ENCODE results near the gene SDK1.

Gene SDK1

GRCh38 chr7:4067874-4068273, 766.8 kb downstream of the SDK1 start:
- DNase-seq: no peak

GRCh38 chr7:4068286-4068685, 767.2 kb downstream of the SDK1 start:
- DNase-seq: no peak

DNA sequence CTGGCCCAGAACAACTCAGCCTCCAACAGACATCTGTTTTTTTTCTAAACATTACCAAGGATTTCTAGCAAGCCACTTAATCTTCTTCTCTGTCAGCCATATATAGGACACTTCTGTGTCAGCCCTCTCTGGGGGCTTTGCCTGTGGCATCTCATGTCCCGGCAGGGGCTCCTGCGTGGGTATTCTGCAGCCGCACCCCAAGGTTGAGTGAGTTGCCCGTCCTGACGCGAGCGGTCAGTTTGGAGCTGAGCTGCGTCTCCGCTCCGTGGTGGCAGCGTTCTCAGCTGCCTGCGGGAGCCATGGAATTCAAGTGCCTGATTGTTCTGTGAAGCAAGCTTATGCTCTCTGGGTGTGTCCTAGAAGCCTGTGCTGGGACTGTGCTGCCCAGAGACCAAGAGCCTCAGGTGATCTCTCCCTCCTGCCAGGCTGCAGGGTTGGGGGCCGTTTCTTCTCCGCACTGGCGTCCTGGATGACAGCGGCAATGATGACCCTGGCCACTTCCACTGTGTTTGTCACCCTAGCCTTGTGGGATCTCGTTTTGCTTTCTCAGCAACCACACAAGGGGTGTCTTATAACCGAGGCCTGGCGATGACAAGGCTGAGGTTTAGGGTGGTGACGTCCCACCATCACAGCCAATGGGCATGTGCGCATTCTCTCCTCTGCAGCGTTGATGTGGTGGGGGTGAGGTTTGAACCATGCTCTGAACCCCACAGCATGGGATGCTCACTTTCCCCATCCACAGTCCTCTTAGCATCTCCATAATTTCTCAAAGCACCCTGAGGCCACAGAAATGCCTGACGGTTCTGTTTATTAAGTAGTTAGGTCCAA, 768.4 kb downstream of the SDK1 start:
- DNase-seq: no peak

- no peak for DNase-seq
Observed at GRCh38 chr7:4070214-4070613, 769.2 kb downstream of the SDK1 start.

DNA sequence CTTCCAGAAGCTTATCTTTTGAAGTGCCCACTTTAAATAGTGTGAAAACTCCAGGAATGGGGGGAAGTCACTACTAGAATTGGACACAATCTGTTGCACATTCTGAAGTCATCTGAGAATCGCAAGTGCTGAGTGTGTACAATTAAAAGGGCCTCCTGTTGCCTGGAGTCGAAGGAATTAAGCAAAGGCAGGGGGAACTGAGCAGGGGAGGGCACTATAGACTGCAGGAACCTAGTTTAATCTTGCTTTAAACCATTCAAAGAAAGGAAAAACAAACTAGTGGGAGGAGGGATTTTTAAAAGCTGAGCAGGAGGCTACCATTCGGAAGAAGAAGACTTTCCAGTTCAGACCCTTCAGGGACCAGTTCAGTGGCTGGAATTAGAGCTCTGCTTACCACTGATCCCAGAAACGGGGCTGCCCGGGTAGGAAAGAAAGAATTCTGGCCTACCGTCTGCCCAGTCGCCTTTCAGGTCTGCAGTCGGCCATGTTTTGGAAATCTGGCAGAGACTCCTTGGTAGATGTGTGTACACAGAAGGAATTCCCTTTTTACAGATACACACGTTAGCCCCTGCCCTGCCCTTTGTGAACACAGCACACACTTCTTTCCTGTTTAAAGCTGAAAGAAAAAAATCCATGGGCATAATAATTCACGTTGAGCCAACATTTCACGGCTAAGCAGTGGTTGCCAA, 770.5 kb downstream of the SDK1 start:
- no peak for DNase-seq

DNA sequence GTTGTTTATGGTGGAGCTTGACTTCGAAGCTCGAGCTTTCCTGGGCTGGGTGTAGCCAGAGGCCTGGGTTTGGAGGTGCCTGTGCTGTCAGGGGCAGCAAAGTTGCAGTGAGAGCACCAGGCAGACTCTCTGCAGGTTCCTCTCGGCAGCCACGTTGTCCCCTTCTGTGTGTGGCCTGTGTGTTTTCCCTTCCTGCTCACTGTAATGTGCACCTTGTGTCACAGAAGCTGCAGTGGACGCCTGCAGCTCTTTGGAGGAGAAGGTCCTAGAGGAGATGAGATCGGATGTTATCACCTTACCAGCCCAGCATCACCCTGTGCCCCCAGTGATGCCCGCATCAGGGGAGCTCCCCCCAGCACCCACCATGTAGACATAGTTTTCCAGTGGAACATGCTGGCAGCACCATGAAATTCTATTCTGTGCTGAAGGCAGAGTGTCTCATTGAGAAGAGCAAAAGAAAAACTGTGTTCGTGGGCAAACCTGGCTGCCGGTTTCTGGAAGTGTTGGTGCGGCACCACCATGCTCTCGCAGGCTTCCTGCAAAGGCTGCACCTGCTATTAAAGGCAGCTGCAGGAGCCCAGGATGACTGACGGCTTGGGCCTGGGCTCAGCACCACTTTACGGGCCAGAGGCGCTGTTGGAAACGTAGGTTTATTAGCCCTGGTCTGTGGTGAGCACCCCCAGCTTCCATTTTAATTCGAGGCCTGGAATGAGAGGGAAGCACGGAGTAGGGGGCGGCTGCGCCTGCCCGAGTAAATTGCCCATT, 771.3 kb downstream of the SDK1 start:
- DNase-seq: no peak

DNA sequence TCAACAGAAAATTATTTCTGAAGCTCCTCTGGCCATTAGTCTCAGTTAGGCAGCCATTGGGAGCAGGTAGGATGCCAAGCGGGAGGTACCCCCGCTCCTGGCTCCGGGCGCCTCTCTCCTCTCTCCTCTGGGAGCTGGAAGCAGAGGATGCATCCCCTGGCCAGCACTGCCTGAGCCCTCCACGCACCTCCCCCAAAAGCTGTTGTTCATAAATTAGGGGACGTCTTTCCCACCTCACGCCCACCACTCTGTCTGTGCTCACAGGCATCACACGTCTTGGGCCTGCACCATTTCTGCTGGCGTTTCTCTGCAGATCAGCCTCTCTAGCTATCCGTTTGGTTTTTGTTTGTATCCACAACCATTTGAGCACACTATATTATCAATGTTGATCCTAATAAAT, 772.0 kb downstream of the SDK1 start:
- no peak for DNase-seq

- DNase-seq: no peak
Observed at GRCh38 chr7:4073750-4074149, 772.7 kb downstream of the SDK1 start.

GRCh38 chr7:4074407-4074806, 773.4 kb downstream of the SDK1 start:
- no peak for DNase-seq

DNA sequence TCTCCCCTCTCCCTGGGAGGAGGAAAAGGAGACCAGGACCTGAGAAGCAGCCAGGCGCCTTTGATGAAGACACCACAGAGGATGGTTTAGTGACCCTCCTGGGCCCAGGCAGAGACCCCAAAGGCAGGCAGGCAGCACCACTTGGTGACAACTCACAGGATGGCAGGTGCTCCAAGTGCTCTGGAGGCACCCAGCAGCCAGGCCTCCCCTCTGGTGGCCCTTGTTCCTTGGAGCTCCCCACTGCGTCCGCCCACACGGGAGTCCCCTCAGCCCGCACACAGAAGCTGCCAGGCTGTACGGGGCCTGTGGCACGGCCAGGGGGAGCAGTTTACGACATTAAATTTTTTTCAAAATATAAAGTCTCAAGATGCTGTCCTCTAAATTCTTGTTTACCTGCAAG, 773.9 kb downstream of the SDK1 start:
- no peak for DNase-seq

DNA sequence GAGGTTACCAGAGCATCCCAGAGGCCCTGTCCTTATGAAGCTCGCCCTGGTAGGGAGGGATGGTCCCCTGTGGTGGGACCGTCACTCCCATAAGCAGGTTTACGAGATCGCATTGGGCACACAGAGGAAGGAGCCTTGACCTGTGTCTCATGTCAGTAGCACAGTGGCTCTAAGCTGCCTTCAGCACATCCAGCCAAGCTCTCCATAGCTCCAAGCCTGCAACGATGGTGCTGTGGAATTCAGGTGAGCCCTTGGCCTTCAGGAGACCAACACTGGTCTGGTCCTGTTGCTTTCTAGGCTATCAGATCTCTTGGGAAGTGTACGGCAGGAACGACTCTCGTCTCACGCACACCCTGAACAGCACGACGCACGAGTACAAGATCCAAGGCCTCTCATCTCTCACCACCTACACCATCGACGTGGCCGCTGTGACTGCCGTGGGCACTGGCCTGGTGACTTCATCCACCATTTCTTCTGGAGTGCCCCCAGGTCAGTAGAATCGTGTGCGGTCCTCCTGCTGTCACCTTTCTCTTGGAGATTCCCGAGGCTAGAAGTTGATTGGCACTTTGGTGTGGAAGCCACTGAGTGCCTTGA, 775.7 kb downstream of the SDK1 start:
- no peak for DNase-seq

DNA sequence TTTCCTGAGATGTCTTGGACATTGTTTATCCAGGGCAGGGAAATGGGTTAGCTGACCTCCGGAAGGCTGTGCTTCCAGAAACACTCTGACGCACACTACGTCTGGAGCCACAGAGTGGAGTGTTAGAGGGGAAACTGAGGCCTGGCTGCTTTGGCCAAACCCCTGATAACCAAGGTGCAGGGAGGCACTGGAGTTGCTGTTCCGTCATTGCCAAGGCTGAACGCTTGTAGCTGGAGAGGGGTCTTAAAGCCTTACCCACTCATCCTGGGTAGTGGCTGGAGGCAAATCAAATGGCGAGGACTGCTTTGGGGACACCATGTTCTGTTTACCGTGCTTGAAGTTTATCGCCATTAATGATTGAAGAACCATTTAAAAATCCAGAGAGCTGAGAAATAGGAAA, 776.9 kb downstream of the SDK1 start:
- no peak for DNase-seq

DNA sequence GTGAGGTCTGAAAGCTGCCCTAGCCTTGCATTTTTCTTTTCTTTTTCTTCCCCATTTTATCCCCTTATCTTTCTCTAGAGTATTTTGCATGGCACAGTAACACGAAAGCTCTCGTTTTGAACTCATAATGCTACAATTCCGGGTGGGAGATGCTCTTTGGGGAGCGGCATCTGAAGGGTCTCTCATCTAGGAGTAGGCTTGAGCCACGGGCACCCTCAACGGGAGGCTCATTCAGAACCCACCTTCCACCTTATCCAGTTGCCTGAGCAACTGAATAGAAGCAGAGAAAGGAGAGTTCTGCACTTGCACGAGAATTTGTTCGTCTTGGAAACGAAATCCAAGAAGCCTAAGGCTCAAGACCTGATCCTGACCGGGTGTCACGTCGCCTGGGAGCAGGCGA, 777.5 kb downstream of the SDK1 start:
- DNase-seq: no peak

- DNase-seq: no peak
Observed at GRCh38 chr7:4079366-4079765, 778.3 kb downstream of the SDK1 start.

DNA sequence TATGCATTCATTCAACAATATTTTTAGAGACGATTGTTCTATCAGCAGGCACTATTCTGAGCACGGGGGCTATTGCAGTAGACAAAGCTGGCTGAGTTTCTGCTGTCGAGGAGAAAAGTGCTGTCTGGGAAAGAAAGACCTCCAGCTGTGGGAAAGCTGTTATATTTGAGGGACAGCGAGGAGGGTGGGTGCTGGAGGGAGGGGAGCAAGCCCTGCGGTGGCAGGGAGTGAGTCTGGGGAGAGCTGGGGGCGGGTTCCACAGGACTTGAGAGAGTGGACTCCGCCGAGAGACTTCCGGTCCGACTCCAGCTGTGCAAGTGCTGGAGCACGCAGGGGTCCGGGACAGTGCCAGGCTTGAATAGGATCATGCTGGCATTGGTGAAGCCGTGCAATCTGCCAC, 778.9 kb downstream of the SDK1 start:
- DNase-seq: peak; percentile 35

GRCh38 chr7:4080954-4081353, 779.9 kb downstream of the SDK1 start:
- no peak for DNase-seq

DNA sequence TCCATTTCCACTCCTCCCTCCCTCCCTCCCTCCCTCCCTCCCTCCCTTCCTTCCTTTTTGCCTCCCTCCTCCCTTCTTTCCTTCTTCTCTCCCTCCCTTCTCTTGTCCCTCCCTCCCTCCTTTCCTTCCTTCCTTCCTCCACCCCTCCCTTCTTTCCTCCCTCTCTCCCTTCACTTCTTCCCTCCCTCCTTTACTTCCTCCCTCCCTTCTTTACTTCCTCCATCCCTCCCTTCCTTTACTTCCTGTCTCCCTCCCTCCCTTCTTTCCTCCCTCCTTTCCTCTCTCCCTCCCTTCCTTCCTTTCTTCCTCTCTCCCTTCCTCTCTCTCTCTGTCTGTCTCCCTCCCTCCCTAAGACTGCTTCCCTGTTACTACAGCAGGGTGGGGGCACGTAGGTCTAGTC, 782.5 kb downstream of the SDK1 start:
- no peak for DNase-seq

GRCh38 chr7:4084271-4084670, 783.2 kb downstream of the SDK1 start:
- no peak for DNase-seq

DNA sequence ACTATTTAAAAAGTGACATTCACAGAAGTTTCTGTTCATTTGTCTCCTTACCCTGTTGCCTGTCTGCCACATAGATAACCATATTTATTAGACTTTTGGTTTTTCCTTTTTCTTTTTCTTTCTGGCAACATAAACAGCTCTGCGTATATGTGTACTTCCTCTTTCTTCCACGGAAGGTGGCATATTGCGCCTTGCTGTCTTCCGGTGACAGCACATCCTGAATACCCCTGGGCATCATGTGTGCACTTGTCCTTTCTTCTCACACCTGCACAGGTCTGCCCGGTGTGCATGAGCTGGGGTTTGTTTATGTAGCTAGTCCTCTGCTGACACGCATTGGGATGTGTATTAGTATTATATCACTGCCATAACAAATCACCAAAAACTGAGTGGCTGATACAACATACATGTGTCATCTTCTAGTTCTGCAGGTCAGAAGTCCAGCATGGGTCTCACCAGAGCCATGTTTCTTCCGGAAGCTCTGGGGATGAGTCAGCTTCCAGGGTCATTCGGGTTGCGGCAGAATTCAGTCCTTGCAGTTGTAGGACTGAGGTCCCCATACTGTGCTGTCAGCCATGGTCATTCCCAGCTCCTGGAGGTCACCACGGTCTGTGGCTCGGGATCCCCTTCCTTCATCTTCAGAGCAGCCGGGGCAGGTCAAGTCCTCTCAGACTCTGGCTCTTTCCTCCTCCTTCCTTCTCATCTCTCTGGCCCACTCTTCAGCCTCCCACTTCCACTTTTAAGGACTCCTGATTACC, 785.1 kb downstream of the SDK1 start:
- DNase-seq: peak; percentile 0

DNA sequence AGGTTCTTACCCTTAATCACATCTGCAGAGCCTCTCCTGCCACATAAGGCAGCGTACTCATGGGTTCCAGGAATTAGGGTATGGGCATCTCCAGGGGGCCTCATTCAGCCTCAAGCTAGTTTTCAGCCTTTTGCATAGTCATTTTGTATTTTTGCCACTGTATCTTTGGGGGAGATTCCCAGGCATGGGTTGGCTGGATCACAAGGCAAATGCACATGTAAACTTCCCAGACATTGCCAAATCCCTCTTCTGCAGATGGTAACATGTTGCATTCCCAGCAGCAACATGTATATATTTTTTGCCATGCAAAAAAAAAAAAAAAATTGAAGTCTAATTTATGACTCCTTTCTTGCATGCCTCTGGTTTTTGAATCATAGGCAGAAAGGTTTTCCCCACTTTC, 785.7 kb downstream of the SDK1 start:
- DNase-seq: peak; percentile 1

DNA sequence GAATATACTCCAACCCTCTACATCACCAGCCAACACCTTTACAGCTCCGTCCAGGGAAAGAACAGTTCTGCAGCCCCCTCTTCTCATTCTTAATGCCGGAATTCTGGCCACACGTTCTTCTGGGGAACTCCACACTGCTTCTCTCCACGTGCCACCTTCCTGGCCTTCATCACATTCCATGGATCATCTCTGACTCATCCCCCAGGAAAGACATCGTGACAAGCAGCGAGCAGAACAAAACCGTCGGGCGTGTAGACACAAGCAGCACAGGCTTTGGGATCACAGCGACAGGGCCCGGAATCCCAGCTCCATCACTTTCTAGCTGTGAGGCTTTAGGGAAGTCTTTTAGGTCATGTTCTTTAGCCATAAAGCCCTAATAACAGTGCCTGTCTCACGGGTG, 790.7 kb downstream of the SDK1 start:
- no peak for DNase-seq

GRCh38 chr7:4093035-4093434, 792.0 kb downstream of the SDK1 start:
- no peak for DNase-seq

GRCh38 chr7:4093483-4093882, 792.4 kb downstream of the SDK1 start:
- no peak for DNase-seq

All from right hindlimb (tissue), 1 donor.